Measurements from ENCODE around the gene PRRT3. TPM values are rescaled to one million over a fixed set of nuclear protein-coding genes. Genes with fewer than 3 reads are reported as not detected.

PRRT3 gene
- total and polyA plus RNA-seq, 9 of the 15 experiments (the other 6 are each of a cell fraction or from before 2014, with no cell fraction given) = 0.06 to 1.9 (median 1.2) TPM

GRCh38 chr3:9916734-9917680, 35.2 kb downstream of the PRRT3 start, which contains the start of gene IL17RC (continued):
- TF ChIP-seq REST (IDR thresholded peaks at IDR 0.05; ENCODE audit: borderline replicate concordance) = no peak; the same call in 1 of the 2 replicates
- TF ChIP-seq REST (CRISPR knock-in tag; IDR thresholded peaks at IDR 0.05; ENCODE audit: low read depth) = no peak
- TF ChIP-seq ZNF175 (CRISPR knock-in tag; IDR thresholded peaks at IDR 0.05; ENCODE audit: low read depth) = no peak
- peak in 1 of 2 experiments; percentile 18; a peak in 2 of 4 replicates for TF ChIP-seq RAD21 (CRISPR knock-in tag; conservative IDR thresholded peaks at IDR 0.05 in 1 of 2, IDR thresholded peaks at IDR 0.05 in 1 of 2)
- TF ChIP-seq CUX1 (CRISPR knock-in tag; IDR thresholded peaks at IDR 0.05) = no peak
- no peak for TF ChIP-seq TAF15 (IDR thresholded peaks at IDR 0.05; ENCODE audit: low read depth, low read length)
- TF ChIP-seq LARP7 (IDR thresholded peaks at IDR 0.05) = no peak
- TF ChIP-seq ZNF764 (CRISPR knock-in tag; IDR thresholded peaks at IDR 0.05; ENCODE audit: low read depth) = no peak
- TF ChIP-seq KLF13 (tag; IDR thresholded peaks at IDR 0.05; ENCODE audit: borderline replicate concordance, low read depth) = no peak; the same call in 1 of the 2 replicates
- TF ChIP-seq, protein P1, sequence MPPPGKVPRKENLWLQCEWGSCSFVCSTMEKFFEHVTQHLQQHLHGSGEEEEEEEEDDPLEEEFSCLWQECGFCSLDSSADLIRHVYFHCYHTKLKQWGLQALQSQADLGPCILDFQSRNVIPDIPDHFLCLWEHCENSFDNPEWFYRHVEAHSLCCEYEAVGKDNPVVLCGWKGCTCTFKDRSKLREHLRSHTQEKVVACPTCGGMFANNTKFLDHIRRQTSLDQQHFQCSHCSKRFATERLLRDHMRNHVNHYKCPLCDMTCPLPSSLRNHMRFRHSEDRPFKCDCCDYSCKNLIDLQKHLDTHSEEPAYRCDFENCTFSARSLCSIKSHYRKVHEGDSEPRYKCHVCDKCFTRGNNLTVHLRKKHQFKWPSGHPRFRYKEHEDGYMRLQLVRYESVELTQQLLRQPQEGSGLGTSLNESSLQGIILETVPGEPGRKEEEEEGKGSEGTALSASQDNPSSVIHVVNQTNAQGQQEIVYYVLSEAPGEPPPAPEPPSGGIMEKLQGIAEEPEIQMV (tag; conservative IDR thresholded peaks at IDR 0.05; ENCODE audit: low read depth) = no peak
- TF ChIP-seq SMARCA5 (IDR thresholded peaks at IDR 0.05) = no peak

Data from K562 (cell line).